HCT116 (cell line): ENCODE measurements around the gene EPDR1. TPM values are rescaled to one million over a fixed set of nuclear protein-coding genes. Genes with fewer than 3 reads are reported as not detected.

Experiments used
- ATAC-seq: fragments of 200-7000 bp; cut with Tn5 transposase; 2 replicates; pipeline ENCODE4 v1.9.1; 2020; ENCODE audit warnings: mild to moderate bottlenecking, moderate library complexity
- BruUV-seq: library from RNA; stranded (reverse); fragments of 400-500 nt; replicated peaks from 2 replicates; lab custom pipeline; 2021; lab: Mats Ljungman, UMichigan
- CTCF ChIA-PET: fragments of 300-600 bp; sonication (Branson Sonifier 250); formaldehyde crosslinking; loops from one replicate; lab custom pipeline; 2021; ENCODE audit warnings: antibody characterized with exemption; lab: Charles Lee
- POLR2A ChIA-PET: fragments of 300-600, 350-600 bp; sonication (Branson Sonifier 250); formaldehyde crosslinking; loops from one replicate; lab custom pipeline; 2021; ENCODE audit warnings: antibody characterized with exemption; lab: Charles Lee
- RAD21 ChIA-PET, 2 experiments: fragments of 300-600 bp; sonication (Branson Sonifier 250); formaldehyde crosslinking; loops; one replicate each; lab custom pipeline; 2023; ENCODE audit warnings: low total read pairs in 2 of 2; ENCODE audit not compliant: uncharacterized antibody in 2 of 2, unreplicated experiment in 2 of 2, low non-redundant PET in 1 of 2; lab: Charles Lee
- DNase-seq: peaks from one replicate; pipeline ENCODE4 v3.0.0-alpha.2; 2010; ENCODE audit warnings: low read depth, low spot score
- H2AFZ ChIP-seq: fragments of 200-600 bp; shearing (Covaris generic), sonication (generic); 2 replicates; pipeline ENCODE4 v1.6.1; 2017; ENCODE audit warnings: low read depth, mixed run types, mixed read lengths, antibody characterized with exemption, low read length; ENCODE audit not compliant: poor library complexity, severe bottlenecking
- H3K27ac ChIP-seq: 2 replicates; pipeline ENCODE4 v1.5.1; 2012; ENCODE audit warnings: low read depth, low read length
- H3K27me3 ChIP-seq: fragments of 200-600 bp; sonication (generic); 2 replicates; pipeline ENCODE4 v1.6.1; 2016; ENCODE audit warnings: mixed run types, low read length, mixed read lengths; ENCODE audit not compliant: insufficient read depth
- H3K36me3 ChIP-seq, 2 experiments: fragments of 200-500 bp in 1 of 2; fragments of 200-600 bp in 1 of 2; sonication (Bioruptor generic) in 1 of 2; sonication (generic) in 1 of 2; 2 replicates each; pipeline versions ENCODE4 v1.5.1 to v1.6.1; 2014 to 2016; ENCODE audit warnings: low read length in 2 of 2, inconsistent platforms in 1 of 2, mixed read lengths in 1 of 2, mixed run types in 1 of 2; ENCODE audit not compliant: insufficient read depth in 2 of 2, control insufficient read depth in 1 of 2
- H3K4me1 ChIP-seq, 2 experiments: fragments of 200-600 bp in 1 of 2; sonication (generic) in 1 of 2; 2 replicates each; pipeline versions ENCODE4 v1.5.1 to v1.6.1; 2012 to 2017; ENCODE audit warnings: low read length in 2 of 2, inconsistent platforms in 1 of 2, mild to moderate bottlenecking in 1 of 2, mixed read lengths in 1 of 2, mixed run types in 1 of 2, moderate library complexity in 1 of 2; ENCODE audit not compliant: insufficient read depth in 2 of 2, control insufficient read depth in 1 of 2
- H3K4me2 ChIP-seq: fragments of 200-600 bp; sonication (generic); 2 replicates; pipeline ENCODE4 v1.6.1; 2017; ENCODE audit warnings: mixed run types, low read length, mixed read lengths
- H3K4me3 ChIP-seq, 2 experiments: fragments of 200-600 bp in 1 of 2; sonication (generic) in 1 of 2; replicated peaks in 1 of 2; 2 replicates each; pipeline ENCODE4 v1.5.1; 2011 to 2016; ENCODE audit warnings: low read length in 2 of 2, control low read depth in 1 of 2, low read depth in 1 of 2, mild to moderate bottlenecking in 1 of 2, mixed read lengths in 1 of 2, mixed run types in 1 of 2
- H3K79me2 ChIP-seq: fragments of 200-600 bp; sonication (generic); 2 replicates; pipeline ENCODE4 v1.6.1; 2017; ENCODE audit warnings: mild to moderate bottlenecking, mixed run types, low read length, moderate library complexity, mixed read lengths; ENCODE audit not compliant: insufficient read depth
- H3K9ac ChIP-seq: fragments of 200-600 bp; sonication (generic); 2 replicates; pipeline ENCODE4 v1.6.1; 2016; ENCODE audit warnings: low read length, mixed read lengths
- H3K9me2 ChIP-seq: fragments of 200-600 bp; sonication (generic), shearing (Covaris generic); 2 replicates; pipeline ENCODE4 v1.6.1; 2017; ENCODE audit warnings: mixed run types, mild to moderate bottlenecking, moderate library complexity; ENCODE audit not compliant: insufficient read depth
- H3K9me3 ChIP-seq, 2 experiments: fragments of 200-500 bp in 1 of 2; fragments of 200-600 bp in 1 of 2; sonication (Bioruptor generic) in 1 of 2; sonication (generic) in 1 of 2; 2 replicates each; pipeline ENCODE4 v1.6.1; 2014 to 2017; ENCODE audit warnings: low read length in 2 of 2, mixed read lengths in 2 of 2, inconsistent platforms in 1 of 2, low read depth in 1 of 2, mild to moderate bottlenecking in 1 of 2, mixed run types in 1 of 2, moderate library complexity in 1 of 2; ENCODE audit not compliant: control insufficient read depth in 1 of 2, insufficient read depth in 1 of 2
- H4K20me1 ChIP-seq: fragments of 200-600 bp; sonication (generic), shearing (Covaris generic); 2 replicates; pipeline ENCODE4 v1.6.1; 2017; ENCODE audit warnings: mixed run types, mild to moderate bottlenecking, moderate library complexity; ENCODE audit not compliant: insufficient read depth
- ATF3 ChIP-seq: IDR thresholded peaks from 2 replicates; pipeline ENCODE4 v1.6.1; 2012
- CBX3 ChIP-seq: IDR thresholded peaks from 2 replicates; pipeline ENCODE4 v1.6.1; 2012; ENCODE audit warnings: low read depth
- CEBPB ChIP-seq: IDR thresholded peaks from 2 replicates; pipeline ENCODE4 v1.6.1; 2012; ENCODE audit warnings: low read depth
- EGR1 ChIP-seq: IDR thresholded peaks from 2 replicates; pipeline ENCODE4 v1.6.1; 2012; ENCODE audit warnings: low read depth
- EZH2phosphoT487 ChIP-seq: fragments of 200-600 bp; IDR thresholded peaks from 2 replicates; pipeline ENCODE4 v1.6.1; 2018; ENCODE audit warnings: antibody characterized with exemption, borderline replicate concordance
- FOSL1 ChIP-seq: IDR thresholded peaks from 2 replicates; pipeline ENCODE4 v1.6.1; 2012; ENCODE audit warnings: low read depth
- MAX ChIP-seq: IDR thresholded peaks from 2 replicates; pipeline ENCODE4 v1.6.1; 2012
- POLR2A ChIP-seq: IDR thresholded peaks from 2 replicates; pipeline ENCODE4 v1.7.0; 2011; ENCODE audit warnings: borderline replicate concordance; ENCODE audit not compliant: insufficient read depth, insufficient read length; ENCODE audit errors: extremely low read depth
- POLR2AphosphoS5 ChIP-seq: IDR thresholded peaks from 2 replicates; pipeline ENCODE4 v1.6.1; 2011; ENCODE audit warnings: mild to moderate bottlenecking, low read depth, low read length, moderate library complexity
- REST ChIP-seq: IDR thresholded peaks from 2 replicates; pipeline ENCODE4 v1.6.1; 2012; ENCODE audit warnings: low read depth
- SIN3A ChIP-seq: IDR thresholded peaks from 2 replicates; pipeline ENCODE4 v1.6.1; 2012; ENCODE audit warnings: low read depth
- SP1 ChIP-seq: IDR thresholded peaks from 2 replicates; pipeline ENCODE4 v1.6.1; 2012; ENCODE audit warnings: low read depth
- SRF ChIP-seq: IDR thresholded peaks from 2 replicates; pipeline ENCODE4 v1.6.1; 2012; ENCODE audit warnings: low read depth
- TCF7L2 ChIP-seq: IDR thresholded peaks from 2 replicates; pipeline ENCODE4 v1.7.0; 2011; ENCODE audit warnings: borderline replicate concordance, inconsistent platforms; ENCODE audit not compliant: insufficient read depth, insufficient read length; ENCODE audit errors: extremely low read depth
- YY1 ChIP-seq: IDR thresholded peaks from 2 replicates; pipeline ENCODE4 v1.6.1; 2011; ENCODE audit warnings: low read length, low read depth, moderate library complexity, mild to moderate bottlenecking; ENCODE audit not compliant: insufficient replicate concordance; ENCODE audit errors: extremely low read depth
- ZNF274 ChIP-seq: fragments of 200-500 bp; sonication (Bioruptor generic); IDR thresholded peaks from 2 replicates; pipeline ENCODE4 v1.6.1; 2014; ENCODE audit warnings: mild to moderate bottlenecking, low read depth, low read length, inconsistent platforms
- intact Hi-C: fragments of 100-400 bp; cut with micrococcal nuclease; formaldehyde crosslinking; loops from 2 replicates; pipeline ENCODE4 v1.10.0; 2022
- total RNA-seq: library from RNA; stranded (reverse); gene quantifications from one replicate; pipeline ENCODE4 v1.2.1, GENCODE V29; 2021; ENCODE audit not compliant: unreplicated experiment

The EPDR1 gene
- total RNA-seq, 1 experiment from 2014 or later, result 8.0 TPM

- no peak for ATAC-seq
Observed at GRCh38 chr7:37947138-37947940, 26.9 kb downstream of the EPDR1 start.

GRCh38 chr7:37947941-37948210, 27.4 kb downstream of the EPDR1 start:
- no peak overlapping the region for H3K4me3 ChIP-seq
- RAD21 ChIA-PET, result no interaction called here
- H3K9me3 ChIP-seq, result no peaks in the 10 kb centered on the region
- no peaks in the 10 kb centered on the region for H3K36me3 ChIP-seq
- POLR2A ChIA-PET, result no interaction called here
- CTCF ChIA-PET, result no interaction called here
- no TSS peak for BruUV-seq
- no peak overlapping the region for H2AFZ ChIP-seq
- no peak overlapping the region for H3K9ac ChIP-seq
- H3K4me1 ChIP-seq, result peaks cover under 1 to 4% of the 10 kb centered on the region in 2 experiments
- no peaks in the 10 kb centered on the region for H3K27me3 ChIP-seq
- no peak for DNase-seq
- H3K4me2 ChIP-seq, result no peak overlapping the region
- peaks cover 7% of the 10 kb centered on the region; the same call in 1 of the 2 replicates for H3K79me2 ChIP-seq
- no peak for ATAC-seq
- H3K9me2 ChIP-seq, result no peaks in the 10 kb centered on the region
- no peak overlapping the region for H3K27ac ChIP-seq
- no peaks in the 10 kb centered on the region for H4K20me1 ChIP-seq
- intact Hi-C loops, result no loop called here
- no peak for TF ChIP-seq SP1
- no peak for TF ChIP-seq ATF3
- TF ChIP-seq SIN3A, result no peak
- no peak for TF ChIP-seq FOSL1
- TF ChIP-seq TCF7L2, result no peak
- TF ChIP-seq POLR2AphosphoS5, result no peak
- no peak for TF ChIP-seq ZNF274
- no peak for TF ChIP-seq YY1
- TF ChIP-seq REST, result no peak
- TF ChIP-seq CEBPB, result no peak
- no peak for TF ChIP-seq EGR1
- TF ChIP-seq CBX3, result no peak
- TF ChIP-seq POLR2A, result no peak
- no peak for TF ChIP-seq SRF
- no peak for TF ChIP-seq EZH2phosphoT487
- TF ChIP-seq MAX, result no peak

More at GRCh38 chr7:37947138-37947940, 26.9 kb downstream of the EPDR1 start:
- Histone ChIP-seq H3K27ac (no peak overlapping the region), H3K4me2 (no peak overlapping the region), H3K79me2 (peaks cover 7% of the 10 kb centered on the region; the same call in 1 of the 2 replicates), H3K9me3 (no peaks in the 10 kb centered on the region), H3K36me3 (no peaks in the 10 kb centered on the region), H3K4me3 (no peak overlapping the region), H3K4me1 (peaks cover 6 to 9% of the 10 kb centered on the region in 2 experiments), H3K9me2 (no peaks in the 10 kb centered on the region), H3K9ac (no peak overlapping the region), H3K27me3 (no peaks in the 10 kb centered on the region), H2AFZ (no peak overlapping the region), H4K20me1 (no peaks in the 10 kb centered on the region)
- DNase-seq, result no peak
- ChIA-PET CTCF (no interaction called here), POLR2A (no interaction called here), RAD21 (no interaction called here)
- TF ChIP-seq FOSL1, result no peak
- no peak for TF ChIP-seq EGR1
- no peak for TF ChIP-seq YY1
- intact Hi-C loops, result no loop called here
- BruUV-seq, result no TSS peak
